HEK293T (cell line): ENCODE results near the gene AGBL4.

Source experiments
- CTCF ChIA-PET: fragments of 350-600 bp; formaldehyde crosslinking; extraction: SDS; loops from one replicate; lab custom pipeline; 2021; ENCODE audit warnings: antibody characterized with exemption, inconsistent platforms; lab: Yijun Ruan, JAX
- POLR2A ChIA-PET: fragments of 350-600 bp; formaldehyde crosslinking; extraction: SDS; loops from one replicate; lab custom pipeline; 2020; ENCODE audit warnings: antibody characterized with exemption, inconsistent platforms; lab: Yijun Ruan, JAX
- DNase-seq: peaks from one replicate; pipeline ENCODE4 v3.0.0; 2012; ENCODE audit warnings: mixed read lengths; ENCODE audit errors: extremely low spot score
- ARNT ChIP-seq: fragments of 450-650 bp; IDR thresholded peaks from 2 replicates; pipeline ENCODE4 v1.6.1; 2017; ENCODE audit warnings: mild to moderate bottlenecking
- BHLHE40 ChIP-seq: fragments of 450-650 bp; IDR thresholded peaks from 2 replicates; pipeline ENCODE4 v1.6.1; 2016; ENCODE audit warnings: mild to moderate bottlenecking, moderate library complexity, borderline replicate concordance
- CTBP1 ChIP-seq: fragments of 450-650 bp; IDR thresholded peaks from 2 replicates; pipeline ENCODE4 v1.6.1; 2016; ENCODE audit warnings: borderline replicate concordance
- ELF4 ChIP-seq: fragments of 450-650 bp; IDR thresholded peaks from 2 replicates; pipeline ENCODE4 v1.6.1; 2017; ENCODE audit warnings: antibody characterized with exemption
- FOXA1 ChIP-seq: fragments of 450-650 bp; IDR thresholded peaks from 2 replicates; pipeline ENCODE4 v1.6.1; 2016; ENCODE audit warnings: mild to moderate bottlenecking
- FOXK2 ChIP-seq: fragments of 450-650 bp; IDR thresholded peaks from 2 replicates; pipeline ENCODE4 v1.6.1; 2016; ENCODE audit warnings: mild to moderate bottlenecking
- FOXM1 ChIP-seq: fragments of 450-650 bp; IDR thresholded peaks from 2 replicates; pipeline ENCODE4 v1.6.1; 2017; ENCODE audit warnings: mild to moderate bottlenecking, borderline replicate concordance
- HDGF ChIP-seq: fragments of 450-650 bp; IDR thresholded peaks from 2 replicates; pipeline ENCODE4 v1.6.1; 2017; ENCODE audit warnings: antibody characterized with exemption, borderline replicate concordance
- L3MBTL2 ChIP-seq: fragments of 450-650 bp; conservative IDR thresholded peaks from 2 replicates; pipeline ENCODE4 v1.6.1; 2016; ENCODE audit warnings: mild to moderate bottlenecking
- LEF1 ChIP-seq: fragments of 450-650 bp; IDR thresholded peaks from 2 replicates; pipeline ENCODE4 v1.6.1; 2017; ENCODE audit warnings: mild to moderate bottlenecking, borderline replicate concordance
- NFRKB ChIP-seq: fragments of 450-650 bp; IDR thresholded peaks from 2 replicates; pipeline ENCODE4 v1.6.1; 2016; ENCODE audit warnings: mild to moderate bottlenecking, moderate library complexity
- SP1 ChIP-seq: fragments of 450-650 bp; IDR thresholded peaks from 2 replicates; pipeline ENCODE4 v1.6.1; 2017
- SUZ12 ChIP-seq: fragments of 450-650 bp; IDR thresholded peaks from 2 replicates; pipeline ENCODE4 v1.6.1; 2016; ENCODE audit warnings: mild to moderate bottlenecking
- TARDBP ChIP-seq: fragments of 450-650 bp; IDR thresholded peaks from 2 replicates; pipeline ENCODE4 v1.6.1; 2016
- ZNF384 ChIP-seq: fragments of 450-650 bp; IDR thresholded peaks from 2 replicates; pipeline ENCODE4 v1.6.1; 2016
- TF ChIP-seq, protein P1 (sequence below): fragments of 450-650 bp; IDR thresholded peaks from 2 replicates; pipeline ENCODE4 v1.6.1; 2016

The AGBL4 gene

GRCh38 chr1:49728377-49728776 lies 295.4 kb downstream of the AGBL4 start:
- POLR2A ChIA-PET = no interaction called here
- TF ChIP-seq ELF4 (no peak), CTBP1 (no peak), NFRKB (no peak), SP1 (no peak), SUZ12 (no peak), FOXM1 (no peak), ARNT (no peak), FOXA1 (no peak), ZNF384 (no peak), BHLHE40 (no peak), LEF1 (no peak), FOXK2 (no peak), TARDBP (no peak)
- TF ChIP-seq, protein P1, sequence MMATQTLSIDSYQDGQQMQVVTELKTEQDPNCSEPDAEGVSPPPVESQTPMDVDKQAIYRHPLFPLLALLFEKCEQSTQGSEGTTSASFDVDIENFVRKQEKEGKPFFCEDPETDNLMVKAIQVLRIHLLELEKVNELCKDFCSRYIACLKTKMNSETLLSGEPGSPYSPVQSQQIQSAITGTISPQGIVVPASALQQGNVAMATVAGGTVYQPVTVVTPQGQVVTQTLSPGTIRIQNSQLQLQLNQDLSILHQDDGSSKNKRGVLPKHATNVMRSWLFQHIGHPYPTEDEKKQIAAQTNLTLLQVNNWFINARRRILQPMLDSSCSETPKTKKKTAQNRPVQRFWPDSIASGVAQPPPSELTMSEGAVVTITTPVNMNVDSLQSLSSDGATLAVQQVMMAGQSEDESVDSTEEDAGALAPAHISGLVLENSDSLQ = no peak
- DNase-seq = no peak
- CTCF ChIA-PET = no interaction called here

DNA sequence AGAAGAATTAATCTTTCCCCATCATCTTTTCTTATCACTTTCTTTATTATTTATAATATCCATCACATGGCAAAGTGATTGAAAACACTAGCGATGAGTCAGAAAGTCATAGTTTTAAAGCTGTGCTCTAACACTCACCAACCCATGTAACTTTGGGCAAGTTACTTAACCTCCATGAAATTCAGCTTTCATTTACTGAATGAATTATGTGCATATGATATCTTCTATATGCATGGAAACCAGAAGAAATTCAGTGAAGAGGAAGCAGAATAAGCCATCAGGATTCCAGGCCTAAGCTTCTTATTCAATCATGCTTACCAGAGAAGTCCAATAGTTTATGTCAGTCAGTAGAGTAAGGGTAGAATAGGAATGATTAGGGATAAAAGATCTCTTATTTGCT lies 300.1 kb downstream of the AGBL4 start:
- TF ChIP-seq SUZ12 (no peak), FOXM1 (no peak), SP1 (no peak), ZNF384 (no peak), FOXK2 (no peak), CTBP1 (no peak)
- CTCF ChIA-PET = no interaction called here
- POLR2A ChIA-PET = no interaction called here
- no peak for DNase-seq

GRCh38 chr1:49694251-49694827 lies 329.4 kb downstream of the AGBL4 start:
- TF ChIP-seq SP1 (no peak), ELF4 (no peak), TARDBP (no peak), CTBP1 (no peak), NFRKB (no peak), FOXA1 (no peak), ZNF384 (no peak), FOXM1 (no peak), ARNT (no peak), FOXK2 (no peak), HDGF (no peak), SUZ12 (no peak)
- TF ChIP-seq, protein P1 = no peak
- ChIA-PET CTCF (no interaction called here), POLR2A (no interaction called here)
- no peak for DNase-seq

DNA sequence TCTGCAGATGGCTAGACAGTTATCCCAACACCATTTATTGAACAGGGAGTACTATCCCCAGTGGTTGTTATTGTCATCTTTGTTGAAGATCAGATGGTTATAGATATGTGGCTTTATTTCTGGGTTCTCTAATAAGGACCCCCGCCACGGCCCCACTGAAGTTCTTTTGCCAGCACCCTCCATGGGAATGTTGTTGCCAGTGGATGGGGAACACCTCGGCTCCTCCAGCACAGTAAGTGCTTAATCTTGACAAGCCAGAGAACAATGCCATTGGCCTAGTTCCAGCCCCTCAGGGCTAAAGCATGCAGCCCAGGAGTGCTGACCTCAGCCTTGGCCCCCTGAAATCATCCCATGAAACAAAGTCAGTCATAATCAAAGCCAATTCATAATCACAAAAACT lies 337.6 kb downstream of the AGBL4 start:
- ChIA-PET POLR2A (no interaction called here), CTCF (no interaction called here)
- DNase-seq = no peak
- TF ChIP-seq L3MBTL2 (no peak), LEF1 (no peak), BHLHE40 (no peak), ZNF384 (no peak), FOXM1 (no peak), ELF4 (no peak), SP1 (no peak)
- TF ChIP-seq, protein P1 = no peak

GRCh38 chr1:49677706-49678105 lies 346.0 kb downstream of the AGBL4 start:
- POLR2A ChIA-PET = no interaction called here
- DNase-seq = no peak
- CTCF ChIA-PET = no interaction called here
- TF ChIP-seq SUZ12 = no peak

GRCh38 chr1:49651136-49651535 lies 372.6 kb downstream of the AGBL4 start:
- CTCF ChIA-PET = interaction anchor here (0.6 kb wide), 1 partner anchor 19 kb away, joined by 4 read pairs; no protein-coding TSS in a partner anchor
- TF ChIP-seq SUZ12 = no peak
- TF ChIP-seq, protein P1 = no peak
- no peak for TF ChIP-seq LEF1
- TF ChIP-seq CTBP1 = no peak
- no peak for TF ChIP-seq NFRKB
- no peak for TF ChIP-seq ZNF384
- TF ChIP-seq FOXK2 = no peak
- TF ChIP-seq BHLHE40 = no peak
- no peak for TF ChIP-seq FOXA1
- no peak for TF ChIP-seq HDGF
- no peak for TF ChIP-seq TARDBP
- TF ChIP-seq FOXM1 = no peak
- TF ChIP-seq L3MBTL2 = no peak
- DNase-seq = no peak
- POLR2A ChIA-PET = no interaction called here
